ENCODE measurements around the gene OTUB2. TPM values are rescaled to one million over a fixed set of nuclear protein-coding genes. Genes with fewer than 3 reads are reported as not detected.

Gene OTUB2
- total and polyA plus RNA-seq, 5 donors from 2014 or later, result 0.25 to 0.46 (median 0.37) TPM; not detected in 1

DNA sequence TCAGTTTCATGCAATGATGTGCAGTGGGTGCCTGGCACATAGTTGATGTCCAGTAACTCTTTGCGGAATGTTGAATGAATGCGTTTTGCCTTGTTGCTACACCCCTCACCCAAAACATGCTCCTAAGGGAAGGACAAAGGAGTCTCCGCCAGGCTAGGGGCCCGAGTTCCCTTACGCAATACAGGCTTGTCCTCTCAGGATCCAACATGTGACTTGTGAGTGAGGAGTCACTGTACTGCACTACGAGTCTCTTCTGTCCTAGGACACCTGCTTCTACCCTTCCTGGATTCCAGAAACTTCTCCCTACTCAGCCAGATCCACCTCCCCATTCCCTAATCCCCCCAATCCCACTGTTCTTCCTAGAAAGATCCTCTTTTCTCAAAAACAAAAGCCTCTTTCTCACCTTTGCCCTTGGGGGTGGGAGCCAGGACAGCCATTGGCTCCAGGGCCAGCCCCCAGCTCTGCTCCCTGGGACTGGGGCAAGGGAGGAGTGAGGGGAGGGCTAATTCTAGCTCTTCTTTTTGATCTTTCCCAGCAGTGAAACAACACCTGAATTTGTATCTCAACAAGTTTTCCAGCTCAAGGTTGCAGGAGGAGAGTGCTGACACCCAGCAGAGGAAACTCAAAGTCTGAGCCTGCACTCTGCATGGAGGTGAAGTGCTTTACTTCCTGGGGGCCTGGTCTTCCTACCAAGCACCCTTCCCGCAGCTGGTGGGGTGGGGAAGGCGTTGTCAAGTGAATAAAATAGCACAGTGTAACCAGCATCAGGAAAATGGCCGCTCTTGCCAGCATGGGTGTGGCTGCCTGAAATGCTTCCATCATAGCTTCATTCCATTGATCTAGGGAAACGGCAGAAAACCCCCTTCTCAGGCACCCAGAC lies 3.4 kb upstream of the OTUB2 start:
- H3K27me3 ChIP-seq (ENCODE audit: control insufficient read depth, insufficient read depth, low read length), result no peaks in the 10 kb centered on the region
- Mint-ChIP-seq H3K36me3 (no peaks in the 10 kb centered on the region), H3K9me3 (no peaks in the 10 kb centered on the region), H3K4me1 (peaks cover 0 to 17% (median 10%) of the 10 kb centered on the region in 4 donors), H3K27ac (no peak overlapping the region), H3K27me3 (peaks cover 5% of the 10 kb centered on the region), H3K4me3 (no peak overlapping the region)
- no peak for ATAC-seq (ENCODE audit: low read depth in 2 of 2)
- no peaks in the 10 kb centered on the region for H3K9me3 ChIP-seq (ENCODE audit: control insufficient read depth in 2 of 2, low read length in 2 of 2)
- peaks cover 14% of the 10 kb centered on the region for H3K4me1 ChIP-seq (ENCODE audit: control insufficient read depth, insufficient read depth, low read length, poor library complexity, severe bottlenecking)
- no peak overlapping the region for H3K27ac ChIP-seq (ENCODE audit: insufficient read depth, low read length, poor library complexity, severe bottlenecking)
- no peak for DNase-seq
- no peaks in the 10 kb centered on the region for H3K36me3 ChIP-seq (ENCODE audit: control insufficient read depth, insufficient read depth, low read length)
- H3K4me3 ChIP-seq (ENCODE audit: low read depth, low read length), result no peak overlapping the region

DNA sequence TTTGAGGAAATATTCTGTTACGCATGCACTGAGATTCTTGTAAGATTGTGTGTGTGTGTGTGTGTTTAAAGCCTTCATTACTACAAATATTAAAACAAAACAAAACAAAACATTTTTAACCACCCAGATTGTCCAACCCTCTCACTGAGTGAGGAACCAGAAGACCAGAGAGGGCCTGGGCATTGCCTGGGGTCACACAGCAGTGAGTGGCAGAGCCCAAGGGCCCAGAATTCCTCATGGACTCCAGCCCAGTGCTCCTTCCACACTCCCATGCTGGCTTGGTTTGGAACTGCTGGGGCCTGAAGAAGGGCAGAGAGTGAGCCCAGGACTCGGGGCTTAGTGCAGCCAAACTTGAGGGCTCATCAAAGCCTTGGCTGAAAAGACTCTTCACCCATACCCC lies 1.6 kb upstream of the OTUB2 start:
- no peak overlapping the region for H3K27ac Mint-ChIP-seq

DNA sequence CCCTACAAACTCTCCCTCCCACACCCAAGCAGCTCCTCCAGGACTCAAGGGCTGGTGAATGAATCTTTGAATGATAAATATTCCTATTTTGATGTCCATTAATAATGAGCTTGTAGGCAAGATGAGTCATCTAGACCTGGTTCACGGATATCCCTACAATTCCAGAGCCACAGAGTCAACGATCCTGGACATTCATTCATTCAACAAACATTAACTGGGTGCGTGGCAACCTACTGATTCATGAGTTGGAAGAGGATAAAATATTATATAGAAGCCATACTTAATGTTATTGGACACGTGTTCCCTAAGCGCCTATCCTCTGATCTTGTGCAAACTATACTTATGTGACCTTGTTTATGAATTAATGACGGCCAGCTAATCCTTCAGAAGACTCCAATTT lies 420 bp upstream of the OTUB2 start:
- ATAC-seq (ENCODE audit: low read depth in 2 of 2) (no peak), DNase-seq (no peak)
- H3K27ac ChIP-seq (ENCODE audit: insufficient read depth, low read length, poor library complexity, severe bottlenecking), result no peak overlapping the region

More for the DNA sequence above, 1.6 kb upstream of the OTUB2 start:
- Mint-ChIP-seq H3K4me1 (peaks cover 0 to 28% (median 17%) of the 10 kb centered on the region in 4 donors), H3K36me3 (no peaks in the 10 kb centered on the region), H3K9me3 (no peaks in the 10 kb centered on the region), H3K27me3 (peaks cover 5% of the 10 kb centered on the region), H3K4me3 (peak overlapping the region in 1 of 4 donors; percentile 37)
- DNase-seq, result no peak
- Histone ChIP-seq H3K27me3 (ENCODE audit: control insufficient read depth, insufficient read depth, low read length) (no peaks in the 10 kb centered on the region), H3K36me3 (ENCODE audit: control insufficient read depth, insufficient read depth, low read length) (no peaks in the 10 kb centered on the region), H3K4me3 (ENCODE audit: low read depth, low read length) (no peak overlapping the region), H3K4me1 (ENCODE audit: control insufficient read depth, insufficient read depth, low read length, poor library complexity, severe bottlenecking) (peaks cover 14% of the 10 kb centered on the region), H3K27ac (ENCODE audit: insufficient read depth, low read length, poor library complexity, severe bottlenecking) (no peak overlapping the region), H3K9me3 (ENCODE audit: control insufficient read depth in 2 of 2, low read length in 2 of 2) (no peaks in the 10 kb centered on the region)
- ATAC-seq (ENCODE audit: low read depth in 2 of 2), result no peak

DNA sequence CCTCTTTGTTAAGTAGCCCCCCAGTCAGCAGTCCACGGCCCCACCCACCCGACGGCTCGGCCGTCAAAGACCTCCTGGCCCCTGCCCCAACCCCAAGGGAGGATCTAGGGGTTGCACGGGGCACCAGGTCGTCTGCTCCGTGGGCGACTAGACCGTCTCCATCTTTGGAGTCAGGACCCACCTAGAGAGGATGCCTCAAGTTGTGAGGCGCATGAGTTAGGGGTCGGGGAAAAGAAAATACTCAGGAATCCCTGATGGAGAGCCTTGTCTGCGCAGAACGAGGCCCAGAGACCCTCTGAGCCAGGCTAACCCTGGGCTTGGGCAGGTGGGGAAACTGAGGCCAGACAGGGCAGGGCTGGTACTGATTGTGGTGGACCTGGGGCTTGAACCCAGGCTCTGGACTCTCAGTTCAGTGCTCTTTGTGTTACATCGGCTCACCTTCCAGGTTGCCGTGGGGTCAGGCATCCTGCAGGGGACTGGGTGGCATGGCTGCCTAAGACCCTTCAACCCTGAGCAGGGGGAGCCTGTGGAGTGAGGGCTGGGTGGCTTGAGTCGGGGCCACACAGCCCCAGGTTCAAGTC lies 839 bp downstream of the OTUB2 start:
- peak overlapping the region; percentile 21 to 73 (median 60) for H3K4me3 Mint-ChIP-seq
- Histone ChIP-seq H3K4me1 (ENCODE audit: control insufficient read depth, insufficient read depth, low read length, poor library complexity, severe bottlenecking) (peaks cover 10% of the 10 kb centered on the region), H3K4me3 (ENCODE audit: low read depth, low read length) (no peak overlapping the region), H3K36me3 (ENCODE audit: control insufficient read depth, insufficient read depth, low read length) (no peaks in the 10 kb centered on the region), H3K9me3 (ENCODE audit: control insufficient read depth in 2 of 2, low read length in 2 of 2) (no peaks in the 10 kb centered on the region), H3K27me3 (ENCODE audit: control insufficient read depth, insufficient read depth, low read length) (no peaks in the 10 kb centered on the region), H3K27ac (ENCODE audit: insufficient read depth, low read length, poor library complexity, severe bottlenecking) (no peak overlapping the region)
- no peak for DNase-seq
- peak overlapping the region in 1 of 3 donors; percentile 25 for H3K27ac Mint-ChIP-seq
- peaks cover 0 to 26% (median 17%) of the 10 kb centered on the region in 4 donors for H3K4me1 Mint-ChIP-seq
- ATAC-seq (ENCODE audit: low read depth in 2 of 2), result no peak
- no peaks in the 10 kb centered on the region for H3K9me3 Mint-ChIP-seq
- no peaks in the 10 kb centered on the region for H3K36me3 Mint-ChIP-seq
- peaks cover 5% of the 10 kb centered on the region for H3K27me3 Mint-ChIP-seq

More for the DNA sequence above, 420 bp upstream of the OTUB2 start:
- Mint-ChIP-seq H3K27ac (no peak overlapping the region), H3K27me3 (peaks cover 5% of the 10 kb centered on the region), H3K9me3 (no peaks in the 10 kb centered on the region), H3K4me1 (peaks cover 0 to 28% (median 17%) of the 10 kb centered on the region in 4 donors), H3K4me3 (peak overlapping the region; percentile 65 to 88 (median 84)), H3K36me3 (no peaks in the 10 kb centered on the region)
- Histone ChIP-seq H3K4me3 (ENCODE audit: low read depth, low read length) (peak overlapping the region; percentile 71), H3K9me3 (ENCODE audit: control insufficient read depth in 2 of 2, low read length in 2 of 2) (no peaks in the 10 kb centered on the region), H3K4me1 (ENCODE audit: control insufficient read depth, insufficient read depth, low read length, poor library complexity, severe bottlenecking) (peaks cover 14% of the 10 kb centered on the region), H3K36me3 (ENCODE audit: control insufficient read depth, insufficient read depth, low read length) (no peaks in the 10 kb centered on the region), H3K27me3 (ENCODE audit: control insufficient read depth, insufficient read depth, low read length) (no peaks in the 10 kb centered on the region)

DNA sequence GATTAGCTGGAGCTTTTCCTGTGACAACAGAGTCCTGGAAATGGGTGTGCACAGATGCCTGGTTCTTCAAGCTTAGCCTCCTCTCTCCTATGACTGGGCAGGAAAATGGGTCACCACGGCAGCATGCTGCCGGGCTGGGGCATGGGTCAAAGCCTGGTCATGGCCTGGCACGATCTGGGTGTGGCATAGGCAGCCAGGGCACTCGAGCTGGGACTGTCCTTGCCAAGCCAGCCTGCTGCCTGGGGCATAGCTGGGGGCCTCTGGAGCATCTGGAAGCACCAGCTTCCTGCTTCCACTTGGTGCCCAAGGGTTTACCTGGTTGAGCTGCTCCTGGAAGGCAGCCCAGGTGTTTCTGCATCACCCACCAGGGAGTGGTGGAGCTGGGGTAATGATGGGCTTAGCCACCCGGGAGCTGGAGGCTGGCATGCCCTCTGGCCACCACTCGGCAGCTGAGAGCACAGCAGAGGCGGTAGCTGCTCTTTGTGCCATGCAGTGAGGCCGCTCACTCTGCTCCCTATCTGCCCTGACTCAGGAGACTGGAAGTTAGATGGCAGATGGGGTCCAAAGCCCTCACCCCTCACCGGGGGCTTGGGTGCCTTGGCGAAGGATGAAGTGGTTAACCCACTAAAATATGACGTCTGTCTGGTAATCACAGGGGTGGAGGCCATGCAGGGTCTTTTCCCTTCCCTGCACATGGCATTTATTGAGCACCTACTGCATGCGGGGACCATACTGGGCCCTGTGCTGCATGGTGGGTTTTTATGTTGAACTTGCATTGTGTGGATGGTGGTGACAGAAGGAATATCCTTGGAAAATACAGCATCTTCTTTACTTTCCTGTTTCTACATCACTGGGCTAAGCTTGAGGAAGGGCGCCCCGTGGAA lies 1.7 kb downstream of the OTUB2 start:
- peaks cover 5% of the 10 kb centered on the region for H3K27me3 Mint-ChIP-seq
- Histone ChIP-seq H3K36me3 (ENCODE audit: control insufficient read depth, insufficient read depth, low read length) (no peaks in the 10 kb centered on the region), H3K27ac (ENCODE audit: insufficient read depth, low read length, poor library complexity, severe bottlenecking) (no peak overlapping the region), H3K4me1 (ENCODE audit: control insufficient read depth, insufficient read depth, low read length, poor library complexity, severe bottlenecking) (peaks cover 10% of the 10 kb centered on the region), H3K9me3 (ENCODE audit: control insufficient read depth in 2 of 2, low read length in 2 of 2) (no peaks in the 10 kb centered on the region), H3K4me3 (ENCODE audit: low read depth, low read length) (no peak overlapping the region), H3K27me3 (ENCODE audit: control insufficient read depth, insufficient read depth, low read length) (no peaks in the 10 kb centered on the region)
- H3K27ac Mint-ChIP-seq, result peak overlapping the region in 1 of 3 donors; percentile 25
- ATAC-seq (ENCODE audit: low read depth in 2 of 2) (no peak), DNase-seq (no peak)
- no peaks in the 10 kb centered on the region for H3K36me3 Mint-ChIP-seq
- no peaks in the 10 kb centered on the region for H3K9me3 Mint-ChIP-seq
- H3K4me3 Mint-ChIP-seq, result peak overlapping the region; percentile 59 to 80 (median 72)
- H3K4me1 Mint-ChIP-seq, result peaks cover 0 to 21% (median 14%) of the 10 kb centered on the region in 4 donors

DNA sequence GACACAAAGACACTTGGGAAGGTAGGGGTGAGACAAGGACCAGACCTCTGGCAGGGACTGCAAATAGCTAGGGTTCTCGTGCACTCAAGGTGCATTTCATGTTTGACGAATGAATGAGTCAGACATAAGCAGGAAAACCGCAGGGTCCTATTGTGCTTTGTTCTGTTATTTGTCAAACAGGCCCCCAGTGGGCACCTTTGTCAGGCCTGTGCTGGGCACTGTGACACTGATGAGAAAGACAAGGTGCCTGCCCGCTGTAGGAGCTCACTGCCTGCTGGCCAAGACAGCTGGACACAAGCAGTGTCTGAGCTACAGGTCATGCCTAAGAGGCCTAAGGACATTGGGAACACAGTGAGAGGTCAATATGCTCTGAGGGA lies 2.3 kb downstream of the OTUB2 start:
- Mint-ChIP-seq H3K36me3 (no peaks in the 10 kb centered on the region), H3K9me3 (no peaks in the 10 kb centered on the region), H3K4me1 (peaks cover 0 to 21% (median 13%) of the 10 kb centered on the region in 4 donors), H3K4me3 (peak overlapping the region; percentile 13 to 80 (median 56)), H3K27ac (peak overlapping the region in 1 of 3 donors; percentile 22), H3K27me3 (peaks cover 5% of the 10 kb centered on the region)
- no peak overlapping the region for H3K27ac ChIP-seq (ENCODE audit: insufficient read depth, low read length, poor library complexity, severe bottlenecking)
- H3K9me3 ChIP-seq (ENCODE audit: control insufficient read depth in 2 of 2, low read length in 2 of 2), result no peaks in the 10 kb centered on the region
- no peak overlapping the region for H3K4me3 ChIP-seq (ENCODE audit: low read depth, low read length)
- DNase-seq (peak in 1 of 3 donors; percentile 48), ATAC-seq (ENCODE audit: low read depth in 2 of 2) (no peak)
- no peaks in the 10 kb centered on the region for H3K27me3 ChIP-seq (ENCODE audit: control insufficient read depth, insufficient read depth, low read length)
- H3K4me1 ChIP-seq (ENCODE audit: control insufficient read depth, insufficient read depth, low read length, poor library complexity, severe bottlenecking), result peaks cover 10% of the 10 kb centered on the region
- no peaks in the 10 kb centered on the region for H3K36me3 ChIP-seq (ENCODE audit: control insufficient read depth, insufficient read depth, low read length)

DNA sequence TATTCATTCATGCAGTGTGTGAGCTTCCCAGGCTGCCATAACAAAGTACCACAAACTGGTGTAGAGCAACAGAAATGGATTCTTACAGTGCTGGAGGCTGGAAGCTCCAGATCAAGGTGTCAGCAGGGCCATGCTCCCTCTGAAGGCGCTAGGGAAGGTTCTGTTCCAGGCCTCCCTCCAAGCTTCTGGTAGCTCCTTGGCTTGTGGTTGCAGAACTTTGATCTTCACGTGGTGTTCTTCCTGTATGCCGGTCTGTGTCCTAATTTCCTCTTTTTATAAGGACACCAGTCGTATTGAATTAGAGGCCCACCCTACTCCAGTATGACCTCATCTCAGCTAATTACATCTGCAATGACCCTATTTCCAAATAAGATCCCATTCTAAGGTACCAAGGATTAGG lies 3.1 kb downstream of the OTUB2 start:
- H3K4me1 Mint-ChIP-seq, result peaks cover 0 to 21% (median 13%) of the 10 kb centered on the region in 4 donors
- peak overlapping the region in 2 of 4 donors; percentile 8 to 52 for H3K4me3 Mint-ChIP-seq
- peak overlapping the region in 1 of 3 donors; percentile 5 for H3K27ac Mint-ChIP-seq
- Histone ChIP-seq H3K27me3 (ENCODE audit: control insufficient read depth, insufficient read depth, low read length) (no peaks in the 10 kb centered on the region), H3K9me3 (ENCODE audit: control insufficient read depth in 2 of 2, low read length in 2 of 2) (no peaks in the 10 kb centered on the region), H3K36me3 (ENCODE audit: control insufficient read depth, insufficient read depth, low read length) (no peaks in the 10 kb centered on the region), H3K27ac (ENCODE audit: insufficient read depth, low read length, poor library complexity, severe bottlenecking) (no peak overlapping the region), H3K4me3 (ENCODE audit: low read depth, low read length) (no peak overlapping the region), H3K4me1 (ENCODE audit: control insufficient read depth, insufficient read depth, low read length, poor library complexity, severe bottlenecking) (peaks cover 10% of the 10 kb centered on the region)
- DNase-seq (no peak), ATAC-seq (ENCODE audit: low read depth in 2 of 2) (no peak)
- H3K36me3 Mint-ChIP-seq, result no peaks in the 10 kb centered on the region
- H3K9me3 Mint-ChIP-seq, result no peaks in the 10 kb centered on the region
- H3K27me3 Mint-ChIP-seq, result peaks cover 5% of the 10 kb centered on the region
